ENCODE measurements around the gene BZW1.

GRCh38 chr2:200765995-200766660, 45.6 kb upstream of the BZW1 start:
- TF ChIP-seq REST (IDR thresholded peaks at IDR 0.05; ENCODE audit: low read depth) (no peak), TEAD4 (IDR thresholded peaks at IDR 0.05) (no peak), EGR1 (IDR thresholded peaks at IDR 0.05) (no peak), TAF1 (IDR thresholded peaks at IDR 0.05; ENCODE audit: low read depth) (no peak), TCF12 (IDR thresholded peaks at IDR 0.05; ENCODE audit: low read depth) (no peak), ZBTB7A (IDR thresholded peaks at IDR 0.05; ENCODE audit: low read depth) (no peak), EP300 (IDR thresholded peaks at IDR 0.05; ENCODE audit: borderline replicate concordance) (no peak), NFIC (IDR thresholded peaks at IDR 0.05) (no peak)

Data from Ishikawa (cell line).